H1 (cell line): ENCODE data around the gene SLC4A1AP. TPM values are rescaled to one million over a fixed set of nuclear protein-coding genes. Genes with fewer than 3 reads are reported as not detected.

Experiments used
- CTCF ChIA-PET: fragments of 300-600 bp; sonication (Branson Sonifier 250); formaldehyde crosslinking; loops from one replicate; lab custom pipeline; 2021; ENCODE audit not compliant: partially characterized antibody; lab: Charles Lee
- POLR2A ChIA-PET: fragments of 300-600 bp; sonication (Branson Sonifier 250); formaldehyde crosslinking; loops from one replicate; lab custom pipeline; 2021; ENCODE audit warnings: inconsistent platforms; ENCODE audit not compliant: partially characterized antibody; lab: Charles Lee
- DNase-seq, 2 experiments: peaks; one replicate each; pipeline versions ENCODE4 v3.0.0 to v3.0.0-alpha.2; 2010 to 2022; ENCODE audit warnings: low spot score in 2 of 2, low read depth in 1 of 2, mixed read lengths in 1 of 2
- FAIRE-seq: peaks from 2 replicates; lab custom pipeline; 2011; peaks lifted over from hg19 to GRCh38; lab: Jason Lieb, UNC
- H2AFZ ChIP-seq: 2 replicates; pipeline ENCODE4 v1.8.1; 2012; ENCODE audit warnings: low read length, inconsistent platforms
- H2AK5ac ChIP-seq: 2 replicates; pipeline ENCODE4 v1.6.1; 2013; ENCODE audit warnings: low read depth, low read length
- H2BK120ac ChIP-seq: replicated peaks from 2 replicates; pipeline ENCODE3; 2013; ENCODE audit warnings: low read depth, low read length, inconsistent platforms
- H2BK12ac ChIP-seq: 2 replicates; pipeline ENCODE4 v1.6.1; 2013; ENCODE audit warnings: low read depth, low read length
- H2BK15ac ChIP-seq: 2 replicates; pipeline ENCODE4 v1.6.1; 2013; ENCODE audit warnings: low read length
- H2BK20ac ChIP-seq: 2 replicates; pipeline ENCODE4 v1.6.1; 2013; ENCODE audit warnings: low read length
- H2BK5ac ChIP-seq: 2 replicates; pipeline ENCODE4 v1.6.1; 2013; ENCODE audit warnings: low read depth, low read length
- H3K14ac ChIP-seq: 2 replicates; pipeline ENCODE4 v1.6.1; 2013; ENCODE audit warnings: inconsistent platforms; ENCODE audit not compliant: insufficient read length
- H3K18ac ChIP-seq: 2 replicates; pipeline ENCODE4 v1.6.1; 2013; ENCODE audit warnings: low read length; ENCODE audit errors: extremely low read depth
- H3K23ac ChIP-seq: 2 replicates; pipeline ENCODE4 v1.6.1; 2013; ENCODE audit warnings: inconsistent platforms; ENCODE audit not compliant: insufficient read length
- H3K23me2 ChIP-seq: 2 replicates; pipeline ENCODE4 v1.6.1; 2013; ENCODE audit warnings: low read depth, low read length
- H3K27ac ChIP-seq: 2 replicates; pipeline ENCODE4 v1.6.1; 2011; ENCODE audit warnings: low read depth, low read length, inconsistent platforms
- H3K27me3 ChIP-seq, 4 experiments: replicated peaks in 1 of 4; 1 replicate in 1 of 4; 2 replicates in 3 of 4; pipeline versions ENCODE4 v1.6.1 to v1.8.1; 2011 to 2013; ENCODE audit warnings: low read length in 3 of 4, mild to moderate bottlenecking in 3 of 4, inconsistent platforms in 2 of 4, mixed read lengths in 2 of 4, moderate library complexity in 1 of 4; ENCODE audit not compliant: control insufficient read depth in 3 of 4, insufficient read depth in 3 of 4; ENCODE audit errors: extremely low read depth in 1 of 4
- H3K36me3 ChIP-seq, 4 experiments: 2 replicates each; pipeline versions ENCODE4 v1.6.1 to v1.8.1; 2011 to 2013; ENCODE audit warnings: mild to moderate bottlenecking in 4 of 4, low read length in 3 of 4, moderate library complexity in 2 of 4, control low read depth in 1 of 4, inconsistent platforms in 1 of 4; ENCODE audit not compliant: insufficient read depth in 4 of 4, control insufficient read depth in 2 of 4
- H3K4ac ChIP-seq: replicated peaks from 2 replicates; pipeline ENCODE3; 2013; ENCODE audit warnings: low read length, low read depth, mixed read lengths, inconsistent platforms; ENCODE audit not compliant: insufficient read length
- H3K4me1 ChIP-seq, 4 experiments: replicated peaks in 1 of 4; 1 replicate in 1 of 4; 2 replicates in 3 of 4; pipeline versions ENCODE4 v1.6.1 to v1.8.1; 2011 to 2013; ENCODE audit warnings: low read length in 3 of 4, inconsistent platforms in 2 of 4, mixed read lengths in 1 of 4; ENCODE audit not compliant: insufficient read depth in 4 of 4, control insufficient read depth in 3 of 4
- H3K4me2 ChIP-seq, 2 experiments: 2 replicates each; pipeline versions ENCODE4 v1.6.1 to v1.8.1; 2011 to 2013; ENCODE audit warnings: low read depth in 2 of 2, low read length in 2 of 2, control low read depth in 1 of 2, inconsistent platforms in 1 of 2, mild to moderate bottlenecking in 1 of 2; ENCODE audit not compliant: insufficient read depth in 1 of 2
- H3K4me3 ChIP-seq, 4 experiments: fragments of 200-600, 300-600 bp in 1 of 4; sonication (generic), shearing (Covaris generic), sonication (Bioruptor Twin) in 1 of 4; 2 replicates each; pipeline versions ENCODE4 v1.5.1 to v1.8.1; 2011 to 2016; ENCODE audit warnings: low read length in 4 of 4, low read depth in 3 of 4, control low read depth in 2 of 4, inconsistent platforms in 2 of 4, mild to moderate bottlenecking in 2 of 4, mixed read lengths in 1 of 4, moderate library complexity in 1 of 4; ENCODE audit not compliant: insufficient read depth in 2 of 4; ENCODE audit errors: extremely low read depth in 1 of 4
- H3K56ac ChIP-seq: replicated peaks from 2 replicates; pipeline ENCODE3; 2013; ENCODE audit warnings: low read depth, mild to moderate bottlenecking, mixed read lengths, low read length, inconsistent platforms; ENCODE audit not compliant: insufficient read length
- H3K79me1 ChIP-seq: 2 replicates; pipeline ENCODE4 v1.6.1; 2013; ENCODE audit warnings: low read depth, low read length, control low read depth
- H3K79me2 ChIP-seq, 2 experiments: 2 replicates each; pipeline versions ENCODE4 v1.6.1 to v1.8.1; 2012 to 2013; ENCODE audit warnings: low read length in 2 of 2, mild to moderate bottlenecking in 2 of 2, inconsistent platforms in 1 of 2; ENCODE audit not compliant: insufficient read depth in 2 of 2, control insufficient read depth in 1 of 2
- H3K9ac ChIP-seq, 4 experiments: replicated peaks in 1 of 4; 1 replicate in 1 of 4; 2 replicates in 3 of 4; pipeline versions ENCODE4 v1.6.1 to v1.8.1; 2011 to 2013; ENCODE audit warnings: low read depth in 3 of 4, low read length in 3 of 4, control low read depth in 2 of 4, mild to moderate bottlenecking in 2 of 4, moderate library complexity in 2 of 4, inconsistent platforms in 1 of 4; ENCODE audit errors: extremely low read depth in 1 of 4
- H3K9me3 ChIP-seq, 2 experiments: 2 replicates each; pipeline versions ENCODE4 v1.6.1 to v1.8.1; 2012 to 2013; ENCODE audit warnings: mild to moderate bottlenecking in 2 of 2, moderate library complexity in 2 of 2, control low read depth in 1 of 2, inconsistent platforms in 1 of 2, low read depth in 1 of 2, low read length in 1 of 2, mixed read lengths in 1 of 2; ENCODE audit not compliant: insufficient read depth in 2 of 2
- H4K20me1 ChIP-seq, 2 experiments: replicated peaks in 1 of 2; 2 replicates each; pipeline versions ENCODE3 to v1.8.1; 2011 to 2013; ENCODE audit warnings: inconsistent platforms in 2 of 2, low read length in 2 of 2, mild to moderate bottlenecking in 1 of 2; ENCODE audit not compliant: insufficient read depth in 2 of 2, control insufficient read depth in 1 of 2
- H4K5ac ChIP-seq: 2 replicates; pipeline ENCODE4 v1.6.1; 2013; ENCODE audit warnings: low read length, low read depth, mixed read lengths, inconsistent platforms; ENCODE audit not compliant: insufficient read length
- H4K8ac ChIP-seq: 2 replicates; pipeline ENCODE4 v1.8.0; 2013; ENCODE audit warnings: mild to moderate bottlenecking, moderate library complexity, low read length, inconsistent platforms; ENCODE audit not compliant: insufficient read depth; ENCODE audit errors: extremely low read depth
- H4K91ac ChIP-seq: replicated peaks from 2 replicates; pipeline ENCODE3; 2013; ENCODE audit warnings: low read length, mixed read lengths, inconsistent platforms; ENCODE audit not compliant: insufficient read length
- HDAC2 ChIP-seq, 2 experiments: fragments of 300-600 bp in 1 of 2; sonication (generic) in 1 of 2; IDR thresholded peaks; 2 replicates each; pipeline ENCODE4 v1.6.1; 2011 to 2012; ENCODE audit warnings: low read depth in 2 of 2, low read length in 2 of 2, mild to moderate bottlenecking in 2 of 2, moderate library complexity in 2 of 2, borderline replicate concordance in 1 of 2, inconsistent platforms in 1 of 2
- MAFK ChIP-seq: IDR thresholded peaks from 2 replicates; pipeline ENCODE4 v1.6.1; 2012; ENCODE audit warnings: low read depth, mild to moderate bottlenecking, improper control_type of control experiment, low read length
- RAD21 ChIP-seq, 2 experiments: IDR thresholded peaks in 1 of 2; conservative IDR thresholded peaks in 1 of 2; 2 replicates each; pipeline ENCODE4 v1.6.1; 2011; ENCODE audit warnings: low read depth in 2 of 2, low read length in 2 of 2, improper control_type of control experiment in 1 of 2, inconsistent platforms in 1 of 2, mild to moderate bottlenecking in 1 of 2, moderate library complexity in 1 of 2
- RXRA ChIP-seq: IDR thresholded peaks from 2 replicates; pipeline ENCODE4 v1.6.1; 2011; ENCODE audit warnings: low read depth, mild to moderate bottlenecking, low read length, moderate library complexity; ENCODE audit not compliant: insufficient read depth
- TAF1 ChIP-seq: IDR thresholded peaks from 2 replicates; pipeline ENCODE4 v1.6.1; 2011; ENCODE audit warnings: mild to moderate bottlenecking, low read depth, low read length
- WGBS, 2 experiments: shearing (Covaris generic) in 1 of 2; methylation state at CpG; one replicate each; pipeline versions ENCODE4 v1.1.6 to v1.1.7; 2013 to 2015; ENCODE audit warnings: low lambda C conversion rate in 2 of 2, mixed read lengths in 2 of 2, inconsistent platforms in 1 of 2, low coverage in 1 of 2, missing lambda C conversion rate in 1 of 2; ENCODE audit not compliant: insufficient replicate concordance in 2 of 2, insufficient coverage in 1 of 2, insufficient read length in 1 of 2; ENCODE audit errors: extremely low coverage in 1 of 2, missing lambda C conversion rate in 1 of 2; 5-methylcytosine and 5-hydroxymethylcytosine counted together
- polyA plus RNA-seq, 7 experiments: library from polyadenylated mRNA; depleted of rRNA in 3 of 7; stranded (reverse) in 5 of 7; unstranded in 2 of 7; fragments of >200 nt in 5 of 7; fragments of 200-250 nt in 2 of 7; gene quantifications; 1 replicate in 5 of 7; 2 replicates in 1 of 7; 4 replicates in 1 of 7; pipeline versions ENCODE4 v1.2.1 to v1.2.3, GENCODE V29; 2011 to 2013; ENCODE audit warnings: missing spikeins in 2 of 7, mixed read lengths in 2 of 7
- total RNA-seq: library from RNA; stranded (reverse); fragmentation: NEBNext Ultra II Directional; extraction: Animal tissue kit (Norgen Biotek cat#: 25700); gene quantifications from 2 replicates; pipeline ENCODE4 v1.2.1, GENCODE V29; 2021
- TF ChIP-seq, protein P1 (sequence below): IDR thresholded peaks from 2 replicates; pipeline ENCODE4 v1.6.1; 2012; ENCODE audit warnings: low read length, inconsistent platforms
- TF ChIP-seq, protein P2 (sequence below): IDR thresholded peaks from 2 replicates; pipeline ENCODE4 v1.6.1; 2012; ENCODE audit warnings: inconsistent platforms

The SLC4A1AP gene
- total and polyA plus RNA-seq, 2 of the 8 experiments (the other 6 are each of a cell fraction or from before 2014, with no cell fraction given), result 8.1 to 18.4 TPM

- Histone ChIP-seq H2BK15ac (no peak overlapping the region), H2AK5ac (no peak overlapping the region), H3K27ac (no peak overlapping the region), H4K91ac (no peak overlapping the region), H4K5ac (no peak overlapping the region), H4K8ac (no peak overlapping the region), H3K4me2 (no peak overlapping the region), H2BK5ac (no peak overlapping the region), H3K23me2 (peaks cover 5% of the 10 kb centered on the region; the same call in 1 of the 2 replicates), H2BK12ac (no peak overlapping the region), H3K36me3 (no peaks in the 10 kb centered on the region; a peak in 1 of 8 replicates), H3K27me3 (no peaks in the 10 kb centered on the region), H3K79me1 (no peaks in the 10 kb centered on the region), H4K20me1 (no peaks in the 10 kb centered on the region), H3K9ac (no peak overlapping the region), H3K18ac (no peak overlapping the region), H2AFZ (no peak overlapping the region), H3K4ac (no peak overlapping the region), H3K23ac (no peak overlapping the region), H3K4me1 (peaks cover 0 to 7% (median 2%) of the 10 kb centered on the region in 4 experiments; a peak in 5 of 7 replicates), H2BK20ac (no peak overlapping the region), H2BK120ac (no peak overlapping the region), H3K9me3 (no peaks in the 10 kb centered on the region), H3K79me2 (no peaks in the 10 kb centered on the region), H3K14ac (no peak overlapping the region), H3K56ac (no peak overlapping the region), H3K4me3 (no peak overlapping the region)
- ChIA-PET CTCF (interaction anchor here (1.0 to 5.0 kb wide), 4 partner anchors 12 to 96 kb away, joined by 3 to 51 read pairs (median 4); no protein-coding TSS in a partner anchor), POLR2A (interaction anchor here (2.1 kb wide), 1 partner anchor 42 kb away, joined by 8 read pairs; no protein-coding TSS in a partner anchor)
- DNase-seq, result no peak
- 92% methylated on average over 8 of the region's 8 CpGs; no CpG with 5 or more reads in 1 of the 2 experiments for WGBS, 2 experiments
- no peak for FAIRE-seq
- TF ChIP-seq, protein P1, sequence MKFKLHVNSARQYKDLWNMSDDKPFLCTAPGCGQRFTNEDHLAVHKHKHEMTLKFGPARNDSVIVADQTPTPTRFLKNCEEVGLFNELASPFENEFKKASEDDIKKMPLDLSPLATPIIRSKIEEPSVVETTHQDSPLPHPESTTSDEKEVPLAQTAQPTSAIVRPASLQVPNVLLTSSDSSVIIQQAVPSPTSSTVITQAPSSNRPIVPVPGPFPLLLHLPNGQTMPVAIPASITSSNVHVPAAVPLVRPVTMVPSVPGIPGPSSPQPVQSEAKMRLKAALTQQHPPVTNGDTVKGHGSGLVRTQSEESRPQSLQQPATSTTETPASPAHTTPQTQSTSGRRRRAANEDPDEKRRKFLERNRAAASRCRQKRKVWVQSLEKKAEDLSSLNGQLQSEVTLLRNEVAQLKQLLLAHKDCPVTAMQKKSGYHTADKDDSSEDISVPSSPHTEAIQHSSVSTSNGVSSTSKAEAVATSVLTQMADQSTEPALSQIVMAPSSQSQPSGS, result no peak
- no peak for TF ChIP-seq TAF1
- TF ChIP-seq, protein P2, sequence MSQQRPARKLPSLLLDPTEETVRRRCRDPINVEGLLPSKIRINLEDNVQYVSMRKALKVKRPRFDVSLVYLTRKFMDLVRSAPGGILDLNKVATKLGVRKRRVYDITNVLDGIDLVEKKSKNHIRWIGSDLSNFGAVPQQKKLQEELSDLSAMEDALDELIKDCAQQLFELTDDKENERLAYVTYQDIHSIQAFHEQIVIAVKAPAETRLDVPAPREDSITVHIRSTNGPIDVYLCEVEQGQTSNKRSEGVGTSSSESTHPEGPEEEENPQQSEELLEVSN, result no peak
- TF ChIP-seq MAFK, result no peak
- no peak for TF ChIP-seq HDAC2 (IDR thresholded peaks at IDR 0.05; ENCODE audit: borderline replicate concordance in 1 of 2, low read depth in 2 of 2, low read length in 2 of 2)
- no peak for TF ChIP-seq RAD21 (IDR thresholded peaks at IDR 0.05 in 1 of 2, conservative IDR thresholded peaks at IDR 0.05 in 1 of 2; ENCODE audit: low read depth in 2 of 2, low read length in 2 of 2)
- no peak for TF ChIP-seq RXRA
Measured at GRCh38 chr2:27710640-27711430, 47.1 kb downstream of the SLC4A1AP start.
